ENCODE data around the gene AARS2.

Gene AARS2

DNA sequence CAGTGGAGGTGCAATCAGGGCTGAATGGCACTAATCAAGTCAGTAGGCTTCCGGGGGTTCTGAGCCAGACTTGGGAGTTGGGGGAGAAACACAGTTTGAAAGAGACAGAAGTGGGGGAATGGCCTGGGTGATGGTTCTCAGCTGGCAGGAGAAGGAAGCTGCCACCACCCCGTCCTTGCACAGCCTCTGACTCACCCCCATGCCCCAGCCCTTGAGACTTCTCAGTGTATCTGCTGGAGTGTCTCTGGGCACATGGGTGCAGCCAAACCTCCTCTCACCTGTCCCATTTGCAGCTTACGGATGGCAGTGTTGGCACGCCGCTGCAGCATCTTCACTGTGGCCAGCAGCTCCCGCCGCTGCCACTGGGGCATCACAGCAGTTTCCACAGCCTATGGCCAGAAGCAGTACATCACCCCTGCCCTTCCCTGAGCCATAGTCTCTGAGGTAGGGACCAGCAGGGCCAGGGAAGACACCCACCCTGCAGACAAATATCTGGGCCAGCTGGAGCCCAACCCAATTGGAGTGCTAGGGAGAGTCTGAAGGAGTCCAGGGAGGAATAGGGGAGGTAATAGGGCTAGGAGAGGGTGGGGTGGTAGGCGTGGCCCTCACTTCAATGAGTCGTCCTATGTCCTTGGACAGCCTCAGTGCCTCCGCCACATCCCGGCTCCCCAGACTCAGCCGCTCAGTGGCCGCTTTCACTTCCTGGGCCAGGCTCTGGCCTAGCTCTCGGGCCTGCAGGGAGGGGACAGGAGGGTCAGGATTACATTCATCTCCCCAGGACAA lies 11.2 kb downstream of the AARS2 start:
- no peak for DNase-seq

DNA sequence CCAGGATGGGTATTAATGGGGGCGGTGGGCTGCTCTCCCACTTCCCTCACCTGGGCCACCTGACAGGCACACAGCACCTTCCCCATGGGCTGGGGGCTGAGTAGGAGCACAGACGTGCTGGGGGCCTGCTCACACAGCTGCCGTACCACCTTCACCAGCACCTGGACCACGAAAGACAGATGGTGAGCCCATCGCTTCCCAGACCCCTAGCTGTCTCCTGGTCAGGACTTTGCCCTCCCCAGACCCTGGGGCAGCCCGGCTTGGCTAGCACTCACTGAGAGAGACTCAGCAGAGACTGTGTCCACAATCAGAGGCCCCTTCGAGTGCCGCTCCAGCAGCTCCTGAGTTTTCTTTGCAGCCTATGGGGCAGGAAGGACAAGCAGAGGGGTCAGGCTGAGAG lies 12.0 kb downstream of the AARS2 start:
- DNase-seq, result no peak

DNA sequence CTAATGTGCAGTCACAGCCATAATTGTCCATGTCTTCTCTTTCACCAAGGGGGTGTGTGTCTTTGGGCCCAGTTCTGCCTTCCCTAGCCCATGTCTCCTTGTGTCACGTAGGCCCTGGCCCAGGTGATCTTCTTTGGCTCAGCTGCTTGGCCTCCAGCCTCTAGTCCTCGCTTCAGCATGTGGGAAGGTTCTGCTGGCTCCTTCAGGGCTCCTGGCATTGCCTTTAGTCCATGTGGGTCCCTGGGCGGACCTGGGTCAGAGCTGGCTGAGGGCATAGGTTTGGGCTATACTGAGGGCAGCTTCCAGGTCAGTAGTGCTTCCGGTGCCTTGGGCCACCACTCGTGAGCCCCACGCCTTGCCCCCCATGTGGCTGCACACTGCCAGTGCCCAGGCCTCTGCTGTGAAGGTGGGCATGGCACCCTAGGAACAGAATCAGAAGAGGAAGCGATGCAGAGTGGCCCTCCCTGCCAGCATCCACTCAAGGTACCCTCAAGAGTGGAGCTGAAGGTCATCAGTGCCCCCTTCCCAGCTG lies 12.8 kb downstream of the AARS2 start:
- no peak for DNase-seq

DNA sequence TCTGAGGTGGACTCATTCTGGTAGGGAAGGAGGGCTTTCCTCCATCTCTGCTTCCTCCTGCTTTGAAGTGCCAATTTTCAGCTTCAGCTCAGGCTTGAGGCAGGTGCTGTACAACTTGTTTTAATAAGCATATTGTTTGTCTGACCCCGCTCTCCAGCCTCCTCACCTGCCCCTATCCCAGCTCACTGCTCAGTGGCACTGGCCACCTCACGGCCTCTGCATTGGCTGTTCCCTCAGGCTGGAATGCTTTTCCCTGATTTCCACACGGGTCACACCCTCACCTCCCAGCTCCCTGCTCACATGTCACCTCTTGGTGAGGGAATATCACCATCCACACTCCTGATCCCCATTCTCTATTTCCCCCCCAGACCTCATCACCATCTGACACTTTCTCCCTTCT lies 14.3 kb downstream of the AARS2 start:
- DNase-seq, result no peak

DNA sequence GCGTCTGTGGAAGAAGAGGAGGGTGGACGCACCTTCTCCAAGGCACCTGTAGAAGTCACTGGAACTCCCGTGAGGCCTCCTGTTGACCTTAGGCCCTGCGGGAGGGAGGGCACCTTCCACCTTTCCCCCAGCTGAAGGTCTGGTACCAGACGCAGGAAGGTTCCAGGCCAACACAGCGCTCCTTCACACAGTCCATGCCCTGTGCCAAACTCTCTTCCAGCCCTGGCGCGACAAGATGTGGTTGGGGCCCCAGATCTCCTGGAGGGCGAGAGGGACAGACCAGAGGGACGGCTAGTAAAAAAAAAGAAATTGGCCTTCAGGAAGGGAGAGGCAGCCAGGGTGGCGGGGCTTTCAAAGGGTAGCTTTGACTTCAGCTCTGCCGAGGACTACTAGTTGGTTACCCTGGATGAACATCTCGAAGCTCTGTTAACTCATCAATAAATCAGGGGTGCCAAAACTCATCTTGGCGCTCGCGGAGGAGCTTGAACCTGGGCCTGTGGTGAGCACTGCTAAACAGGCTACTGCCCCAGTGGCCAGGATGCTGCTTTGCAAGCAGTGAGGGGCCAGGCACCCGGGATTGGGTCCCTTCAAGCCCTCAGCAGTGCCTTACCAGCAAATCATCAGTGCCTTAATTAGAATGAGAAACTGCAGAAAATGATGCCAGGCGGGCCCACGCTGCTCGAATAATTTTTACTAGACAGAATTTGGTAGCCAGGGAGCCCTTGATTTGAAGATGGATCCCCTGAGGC lies 14.9 kb downstream of the AARS2 start:
- peak in 1 of 56 donors; percentile 5 for DNase-seq

DNA sequence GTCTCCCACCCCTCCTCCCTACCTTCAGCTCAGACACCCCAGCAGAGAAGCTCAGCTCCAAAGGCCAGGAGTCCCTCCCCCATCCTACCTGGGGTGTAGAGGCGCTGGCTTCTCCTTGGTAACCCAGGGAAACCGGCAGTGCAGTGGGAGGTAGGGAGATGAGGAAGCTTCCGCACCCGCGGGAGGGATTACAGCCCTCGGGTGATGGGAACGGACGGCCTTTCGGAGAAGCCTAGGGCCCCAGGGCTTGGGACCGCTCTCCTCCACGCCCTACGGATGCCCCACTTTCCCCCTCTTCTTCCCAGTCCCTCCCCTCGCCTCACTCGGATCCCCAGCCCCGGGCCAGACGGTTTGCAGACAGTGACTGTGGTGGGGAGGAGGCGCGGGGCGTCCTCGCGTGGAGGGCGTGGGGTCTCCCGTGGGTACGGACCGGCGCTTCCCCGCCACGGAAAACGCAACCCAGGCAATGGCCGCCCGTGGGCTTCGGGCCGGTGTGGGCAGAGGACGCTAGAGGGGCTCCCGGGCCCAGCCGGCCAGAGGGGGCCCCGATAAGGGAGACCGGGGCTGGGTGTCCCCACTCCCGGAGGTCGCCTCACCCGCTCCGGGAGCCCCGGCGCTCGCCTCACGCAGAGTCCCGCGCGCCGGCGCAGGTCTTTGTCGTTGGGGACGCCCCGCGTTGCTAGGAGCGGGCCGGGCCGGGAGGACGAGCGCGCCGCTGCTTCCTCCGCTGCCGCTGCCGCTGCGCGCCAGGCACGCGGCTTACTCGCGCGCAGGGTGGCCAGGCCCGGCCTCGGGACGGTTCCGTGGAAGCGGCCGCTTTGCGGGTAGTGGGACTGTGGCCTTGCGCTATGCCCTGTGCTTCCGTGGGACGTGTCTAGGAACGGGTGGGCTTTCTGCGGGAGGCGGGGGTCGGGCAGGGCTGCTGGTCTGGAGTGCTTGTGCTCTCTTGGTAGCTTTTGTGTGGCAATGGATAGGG lies 15.8 kb downstream of the AARS2 start:
- DNase-seq, result peak in 39 of 56 donors; percentile 4 to 74 (median 35)

DNA sequence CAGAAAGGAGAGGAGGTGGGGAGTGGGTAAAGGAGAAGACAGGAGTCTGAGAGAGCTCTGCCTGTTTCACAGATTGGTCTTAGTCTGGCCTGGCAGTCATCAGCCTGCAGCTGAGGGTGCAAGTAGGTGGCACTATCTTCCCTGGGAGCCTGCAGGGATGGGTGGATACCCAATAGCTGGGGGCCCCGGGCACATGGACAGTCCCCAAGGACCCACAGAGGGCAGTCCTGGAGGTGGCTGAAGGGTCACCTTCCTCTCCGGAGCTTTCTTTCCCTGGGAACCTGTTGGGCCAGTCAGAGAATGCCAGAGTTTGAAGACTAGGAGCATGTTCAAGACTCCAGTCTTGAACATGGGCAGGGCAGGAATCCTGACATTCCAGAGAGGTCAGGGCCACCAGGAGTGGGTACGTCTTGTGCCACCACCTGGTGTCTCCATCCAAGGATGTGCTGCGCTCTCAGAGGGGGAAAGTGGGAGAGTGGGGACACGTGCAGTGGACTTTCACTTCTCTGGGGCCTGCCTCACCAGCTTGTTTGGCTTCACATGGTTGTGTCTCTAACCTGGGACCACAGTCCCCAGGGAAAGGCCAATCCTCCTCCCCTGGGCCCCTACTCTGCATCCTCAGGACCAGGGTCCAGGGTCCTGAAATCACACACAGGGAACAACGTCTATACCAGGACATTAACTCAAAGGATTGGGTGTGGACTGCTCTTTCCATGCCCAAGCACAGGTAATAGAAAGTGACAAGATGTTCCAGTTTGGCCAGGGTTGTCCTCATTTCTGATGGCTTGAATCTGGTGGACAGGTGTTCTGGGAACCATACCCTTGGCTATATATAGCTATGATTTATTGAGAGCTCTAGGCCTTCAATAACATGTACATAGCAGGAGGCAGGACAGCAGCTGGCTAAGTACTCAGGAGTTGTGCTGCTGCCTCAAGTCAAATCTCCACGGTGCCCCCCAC lies 18.0 kb downstream of the AARS2 start:
- DNase-seq, result no peak

DNA sequence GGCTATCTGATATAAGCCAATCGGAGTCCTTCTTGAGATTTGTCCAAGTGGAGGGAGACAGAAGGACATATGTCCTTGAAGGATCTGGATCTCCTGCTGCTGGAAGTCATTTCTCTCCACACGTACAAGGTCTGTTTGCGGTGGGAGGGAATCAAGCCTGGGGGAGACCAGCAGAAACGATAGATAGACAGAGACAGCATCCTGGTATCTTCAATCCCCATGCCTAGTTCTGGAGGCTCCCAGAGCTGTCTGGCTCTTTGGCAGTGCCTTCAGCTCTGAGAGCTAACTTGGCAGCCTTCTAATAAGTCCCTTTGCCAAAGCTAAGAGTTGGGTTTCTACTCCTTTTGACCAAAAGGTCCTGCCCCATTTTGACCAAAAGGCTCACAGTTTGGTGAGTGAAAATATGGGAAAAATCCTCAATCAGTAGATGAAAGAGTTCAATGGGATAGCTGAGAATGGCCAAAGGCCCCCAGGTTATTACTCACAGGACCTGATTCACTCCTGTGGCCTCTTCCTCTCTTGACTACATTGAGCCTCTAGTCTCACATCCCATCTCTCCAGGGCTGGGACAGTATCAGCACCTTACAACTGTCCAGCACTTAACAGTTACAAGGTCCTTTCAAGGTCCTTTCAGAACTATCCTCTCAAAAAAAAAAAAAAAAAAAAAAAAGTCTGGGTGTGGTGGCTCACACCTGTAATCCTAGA lies 20.3 kb downstream of the AARS2 start:
- DNase-seq, result no peak

DNA sequence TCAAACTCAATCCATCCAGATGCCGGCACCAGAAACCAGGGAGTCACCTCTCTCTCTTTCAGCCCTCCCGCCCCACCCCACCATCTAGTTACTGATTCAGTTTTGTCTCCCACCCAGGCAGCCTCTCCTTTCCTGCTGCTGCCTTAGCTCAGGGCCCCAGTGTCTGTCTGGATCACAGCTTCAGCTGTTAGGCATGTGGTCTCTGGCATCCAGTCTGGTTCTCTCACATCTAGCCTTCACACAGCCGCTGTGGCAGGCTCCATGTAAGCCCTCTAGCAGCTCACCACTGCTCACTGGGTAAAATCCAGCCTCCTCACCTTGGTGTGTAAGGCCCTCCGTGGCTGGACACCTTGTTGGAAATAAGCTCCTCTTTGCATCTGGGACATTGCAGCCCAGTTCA lies 21.3 kb downstream of the AARS2 start:
- DNase-seq, result no peak

DNA sequence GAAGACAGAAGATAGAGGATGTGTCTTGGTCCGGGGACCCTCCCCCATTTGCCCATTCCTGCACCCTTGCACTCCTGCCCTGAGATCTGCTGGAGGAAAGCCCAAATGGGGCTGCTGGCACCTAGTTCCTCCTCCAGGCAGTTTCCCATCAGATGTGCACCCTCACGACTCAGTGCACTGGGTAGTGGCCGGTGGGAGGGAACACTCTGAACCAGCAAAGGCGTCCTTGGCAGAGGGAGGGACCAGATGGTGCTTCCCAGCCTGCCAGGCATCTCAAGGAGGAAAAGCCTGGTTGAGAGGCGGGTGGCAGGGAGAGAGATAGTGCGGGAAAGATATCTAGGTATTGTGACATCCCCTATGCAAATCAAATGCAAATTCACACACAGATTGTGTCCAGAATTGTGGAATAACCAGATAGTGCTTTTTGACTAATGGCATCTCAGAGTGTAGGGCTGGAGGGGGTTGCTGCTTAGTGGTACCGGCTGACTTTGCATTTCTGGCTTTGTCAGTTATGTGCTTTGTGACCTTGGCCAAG lies 23.4 kb downstream of the AARS2 start:
- no peak for DNase-seq

DNA sequence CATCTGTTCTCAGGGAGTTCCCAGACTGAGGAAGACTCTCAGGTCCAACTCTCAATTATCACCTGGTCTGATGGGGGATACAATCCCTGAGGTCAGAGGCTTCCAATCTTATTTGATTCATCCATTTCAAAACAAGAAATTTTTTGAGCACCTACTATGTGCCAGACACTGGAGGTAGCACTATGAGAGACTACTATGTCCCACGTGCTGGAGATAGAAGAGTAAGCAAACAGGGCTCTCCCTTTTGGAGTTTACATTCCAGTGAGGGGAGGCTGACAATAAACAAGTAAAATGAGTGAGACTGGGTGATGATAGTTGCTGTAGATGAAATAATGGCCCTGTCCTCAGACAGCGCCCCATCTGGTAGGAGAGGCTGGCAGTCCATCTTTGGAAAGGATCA lies 26.4 kb downstream of the AARS2 start:
- DNase-seq, result no peak

DNA sequence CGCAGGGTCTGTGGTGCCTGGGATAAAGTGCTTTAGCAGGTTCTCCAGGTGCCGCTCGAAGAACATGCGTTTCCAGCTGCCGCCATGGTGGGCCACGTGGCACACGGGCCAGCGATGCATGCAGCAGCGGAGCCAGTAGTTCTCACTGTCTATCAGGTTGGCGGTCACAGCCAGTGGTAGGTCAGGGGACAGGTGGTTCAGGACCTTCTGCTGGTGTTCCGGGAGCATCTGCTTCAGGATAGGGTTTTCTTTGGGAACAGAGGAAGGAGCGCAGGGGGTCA lies 26.9 kb downstream of the AARS2 start:
- DNase-seq, result no peak

DNA sequence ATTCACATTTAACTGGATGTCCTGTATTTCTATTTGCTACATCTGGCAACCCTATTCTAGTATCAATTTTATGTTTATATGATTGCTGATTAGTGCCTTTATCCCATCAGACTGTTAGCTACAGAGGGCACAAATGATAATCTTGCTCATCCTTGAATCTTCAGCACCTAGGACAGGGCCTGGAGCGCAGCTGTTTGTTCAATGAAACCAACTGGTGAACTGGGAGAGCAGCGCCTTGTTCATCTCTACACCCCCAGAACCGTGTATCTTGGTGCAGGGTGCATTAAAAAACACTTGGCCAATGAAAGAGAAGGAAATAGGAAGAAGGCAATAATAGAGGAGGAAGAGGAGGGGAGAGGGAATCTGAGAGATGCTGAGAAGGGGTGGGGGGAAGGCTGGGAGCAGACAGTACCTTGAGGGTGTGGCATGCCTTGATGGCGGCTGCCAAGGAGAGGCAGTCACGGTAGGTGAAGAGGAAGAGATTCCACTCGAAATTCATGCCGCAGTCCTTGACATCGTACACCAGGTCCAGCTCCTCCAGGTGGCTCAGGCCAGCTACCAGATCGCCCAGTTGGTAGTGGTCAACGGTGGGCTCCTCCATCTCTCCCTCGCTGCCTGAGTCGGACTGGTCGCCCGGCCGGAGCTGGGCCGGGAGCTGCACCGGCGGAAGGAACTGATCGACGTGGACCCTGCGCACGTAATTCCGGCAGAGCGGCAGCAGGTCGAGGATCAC lies 27.4 kb downstream of the AARS2 start:
- DNase-seq, result no peak

DNA sequence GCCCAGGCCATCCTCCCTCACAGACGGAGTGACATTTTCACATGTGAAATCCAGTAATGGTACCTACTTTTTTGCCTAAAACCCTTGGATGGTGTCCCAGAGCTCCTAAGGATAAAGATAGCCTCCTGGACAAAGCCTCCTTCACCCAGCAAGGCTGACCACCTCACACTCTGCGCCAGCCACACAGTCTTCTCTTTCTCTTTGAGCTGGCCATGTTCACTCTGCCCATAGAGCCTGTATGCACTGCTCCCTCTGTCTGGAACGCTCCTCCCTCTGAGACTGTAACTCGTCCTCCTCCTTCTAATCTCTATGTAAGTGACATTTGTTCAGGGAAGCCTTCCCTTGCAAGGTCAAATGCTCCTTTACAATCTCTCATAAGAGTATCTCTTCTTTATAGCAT lies 28.3 kb downstream of the AARS2 start:
- no peak for DNase-seq

DNA sequence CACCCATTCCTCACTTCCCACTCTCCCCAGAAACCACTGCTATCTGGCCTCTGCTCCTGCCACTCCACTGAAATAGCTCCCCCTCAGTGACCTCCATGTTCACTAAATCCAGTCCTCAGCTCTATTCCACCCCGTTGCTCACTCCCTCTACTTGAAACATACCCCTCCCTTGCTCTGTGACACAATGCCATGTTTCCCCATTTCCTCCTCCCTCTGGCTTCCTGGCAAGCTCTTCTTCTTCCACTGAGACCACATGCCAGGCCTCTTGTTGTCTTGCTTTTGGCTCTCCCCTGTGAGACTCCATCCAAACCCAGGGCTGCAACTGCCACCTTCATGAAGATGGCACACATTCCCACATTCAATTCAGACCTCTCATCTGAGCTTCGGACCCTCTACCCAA lies 29.0 kb downstream of the AARS2 start:
- peak in 5 of 56 donors; percentile 18 to 32 (median 25) for DNase-seq

DNA sequence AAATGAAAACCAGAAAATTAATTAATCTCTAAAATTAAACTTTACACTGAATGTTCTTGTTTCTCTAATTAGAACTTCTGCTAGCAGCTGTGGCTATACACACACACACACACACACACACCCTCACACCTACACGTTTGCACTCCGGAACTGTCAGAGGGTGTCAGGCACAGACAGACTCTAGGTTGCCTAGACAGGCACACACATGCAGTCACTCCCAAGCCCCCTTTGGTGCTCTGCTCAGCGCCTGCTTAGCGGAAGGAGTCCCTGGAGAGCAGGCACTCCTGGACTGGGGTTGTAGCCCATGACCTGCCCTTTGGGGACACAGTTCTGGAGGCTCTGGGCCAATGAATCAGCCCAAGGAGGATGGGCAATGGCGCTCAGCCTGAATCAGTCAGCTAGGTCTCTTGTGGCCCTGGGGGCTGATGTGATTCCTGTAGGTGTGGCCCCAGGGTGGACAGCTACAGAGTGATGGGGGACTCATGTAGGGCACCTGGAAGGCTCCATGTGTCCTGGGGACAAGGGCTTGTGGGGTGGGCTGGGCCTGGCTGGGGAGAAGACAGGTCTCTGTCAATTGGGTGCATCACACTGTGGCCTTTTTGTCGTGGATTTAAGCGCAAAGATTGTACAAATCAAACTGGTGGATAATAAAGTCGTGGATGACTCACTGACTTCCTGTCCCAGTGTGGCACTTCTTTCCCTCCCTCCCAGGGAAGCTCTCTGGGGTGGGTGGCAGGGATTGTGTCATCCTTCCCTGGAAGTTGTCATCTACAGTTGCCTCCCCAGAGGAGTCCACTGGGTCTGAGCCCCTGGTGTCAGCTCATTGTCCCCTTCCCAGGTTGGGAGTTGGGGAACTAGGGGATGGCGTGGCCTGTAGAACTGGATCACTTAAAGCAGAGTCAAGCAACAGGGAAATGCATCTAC lies 34.1 kb downstream of the AARS2 start:
- peak in 23 of 56 donors; percentile 3 to 69 (median 28) for DNase-seq

DNA sequence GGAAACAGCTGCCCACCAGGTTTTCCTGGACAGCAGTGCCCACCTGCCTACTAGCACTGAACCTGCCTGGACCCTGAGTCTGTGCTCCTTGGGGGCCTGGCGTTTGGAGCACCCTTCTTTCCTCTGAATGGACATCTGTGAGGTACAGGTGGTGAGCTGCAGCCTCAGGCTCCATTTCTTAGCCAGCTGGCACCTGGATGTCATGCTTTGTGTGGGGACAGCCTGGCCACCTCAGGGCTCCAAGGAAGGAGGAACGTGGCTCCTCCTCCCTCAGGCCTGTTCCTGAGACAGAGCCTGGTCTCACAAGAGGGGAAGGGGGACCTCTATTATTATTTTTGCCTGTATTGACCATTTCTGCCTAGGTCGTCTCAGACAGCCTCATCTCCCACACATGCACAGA lies 34.8 kb downstream of the AARS2 start:
- no peak for DNase-seq

DNA sequence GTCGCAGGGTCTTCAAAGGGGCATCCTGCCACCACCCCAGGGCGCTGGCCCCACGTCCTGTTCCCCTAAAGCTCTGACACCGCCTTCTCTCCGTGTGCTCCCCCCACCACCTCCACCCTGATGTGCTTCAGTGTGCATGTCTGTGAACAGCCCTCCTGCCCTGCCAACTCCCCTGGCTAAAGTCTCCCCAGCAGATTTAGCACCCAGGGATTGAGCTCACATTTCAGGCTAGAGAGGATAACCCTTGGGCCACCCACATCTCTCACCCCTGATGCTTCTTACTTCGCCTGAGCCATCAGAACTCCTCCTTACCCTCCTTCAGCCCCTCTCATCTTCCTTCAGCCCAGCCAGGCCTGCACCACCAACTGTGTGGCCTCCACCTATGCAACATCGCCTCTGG lies 35.4 kb downstream of the AARS2 start:
- no peak for DNase-seq

Data from nucleus accumbens (tissue), 56 donors.